ENCODE results near the gene TMEM54. TPM values are rescaled to one million over a fixed set of nuclear protein-coding genes. Genes with fewer than 3 reads are reported as not detected.
A peak's percentile ranks its signal among the peaks of the same experiment; 100 is the strongest.

Gene TMEM54, protein sequence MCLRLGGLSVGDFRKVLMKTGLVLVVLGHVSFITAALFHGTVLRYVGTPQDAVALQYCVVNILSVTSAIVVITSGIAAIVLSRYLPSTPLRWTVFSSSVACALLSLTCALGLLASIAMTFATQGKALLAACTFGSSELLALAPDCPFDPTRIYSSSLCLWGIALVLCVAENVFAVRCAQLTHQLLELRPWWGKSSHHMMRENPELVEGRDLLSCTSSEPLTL
- total RNA-seq (2013; cell fraction: nucleolus; rRNA removed): 0.93 and 1.4 TPM in 2 replicates
- total RNA-seq (2014; rRNA removed) (0.34 and 0.71 TPM in 2 replicates), total RNA-seq (2014; rRNA removed; fragmentation: Illumina TruSeq; extraction: Trizol) (0.18 and 0.45 TPM in 2 replicates), total RNA-seq (2021) (0.59 and 1.1 TPM in 2 replicates), polyA plus RNA-seq (2011; rRNA removed) (0.63 and 0.80 TPM in 2 replicates), polyA plus RNA-seq (2014; fragmentation: Illumina TruSeq; extraction: Trizol) (0.16 TPM in 1 of 2 replicates, not detected in the other), polyA plus RNA-seq (2014; fragmentation: Nextera tagmentation; extraction: Ambion mirVana) (under 1 TPM in 1 of 2 experiments, not detected in 1; 0.07 TPM), polyA plus RNA-seq (2014; rRNA removed) (0.56 and 0.76 TPM in 2 replicates), polyA plus RNA-seq (2016; fragmentation: Nextera tagmentation; extraction: Ambion mirVana) (under 1 TPM; 0.71 to 0.94 TPM), polyA minus RNA-seq (2011; rRNA and poly(A)+ RNA removed) (1.2 and 2.3 TPM in 2 replicates), Bru-seq, nascent RNA (percentile 33 among the genes with signal in this experiment), BruChase-seq, experiment 1, labeled RNA remaining after a 6-hour chase (percentile 29 among the genes with signal in this experiment), BruChase-seq, experiment 2, labeled RNA remaining after a 2-hour chase (percentile 25 among the genes with signal in this experiment)
- polyA plus RNA-seq (2011; ENCODE audit: low read depth): 0.33 TPM
- 3.4 and 4.0 TPM in 2 replicates for polyA plus RNA-seq (2011; cell fraction: cytosol; rRNA removed)
- polyA plus RNA-seq (2011; cell fraction: nucleus; rRNA removed): 0.82 and 1.3 TPM in 2 replicates
- 0.45 and 0.91 TPM in 2 replicates for polyA plus RNA-seq (2012)
- not detected in 2 replicates for polyA minus RNA-seq (2011; cell fraction: cytosol; rRNA and poly(A)+ RNA removed)
- 0.67 TPM in 1 of 2 replicates, not detected in the other for polyA minus RNA-seq (2011; cell fraction: nucleus; rRNA and poly(A)+ RNA removed)
- long read RNA-seq, experiment 1: 0 reads
- long read RNA-seq, experiment 2: 0 reads

DNA sequence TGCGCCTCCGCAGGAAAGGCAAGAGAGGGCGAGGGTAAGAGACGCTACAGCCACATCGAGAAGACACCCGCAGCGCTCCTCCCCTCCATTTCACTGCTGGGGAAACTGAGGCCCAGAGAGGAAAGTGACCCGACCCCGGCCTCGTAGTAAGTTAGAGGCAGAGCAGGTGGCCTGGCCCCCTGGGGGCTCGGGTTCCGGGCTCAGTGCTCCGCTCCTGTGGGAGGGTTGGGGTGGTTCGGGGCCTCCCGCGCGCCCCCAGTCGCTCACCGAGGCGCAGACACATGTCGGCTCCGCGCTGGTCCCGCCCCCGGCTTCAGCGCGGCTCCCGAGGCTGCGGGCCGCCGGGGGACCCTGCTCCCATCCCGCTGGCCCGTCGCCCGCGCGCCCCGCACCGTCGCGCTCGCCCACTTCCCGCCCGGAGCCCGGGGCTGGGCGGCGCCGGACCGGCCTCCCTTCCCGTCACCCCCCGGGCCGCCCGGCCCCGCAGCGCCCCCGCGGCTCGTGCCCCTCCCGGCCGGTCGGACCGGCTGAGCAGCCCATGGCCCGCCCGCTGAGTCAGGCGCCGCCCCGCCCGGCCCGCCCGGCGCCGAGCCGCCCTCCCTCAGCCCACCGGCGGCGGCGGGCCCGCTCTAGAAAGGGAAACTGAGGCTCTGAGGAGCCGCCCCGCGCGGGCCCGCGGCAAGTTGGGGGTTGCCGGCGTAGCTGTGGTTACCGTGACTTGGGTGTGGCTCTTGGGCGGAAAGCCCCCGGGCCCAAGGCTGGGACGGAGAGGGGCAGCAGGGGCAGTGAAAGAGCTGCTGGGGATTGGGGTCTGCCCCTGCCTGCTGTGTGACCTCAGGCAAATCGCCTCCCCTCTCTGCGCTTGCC lies at the start of gene TMEM54:
Gene TMEM54 (minus strand): TSS at position 434 of the 867 bp plus-strand sequence. CDS start 151 bp downstream, at position 283.
- intact Hi-C loops (cut with micrococcal nuclease; ENCODE audit: unreplicated experiment): no loop called here
- SMC1A ChIA-PET (ENCODE audit: uncharacterized antibody, unreplicated experiment): no interaction called here
- CTCF ChIA-PET: interaction anchor here (1.7 kb wide), 1 partner anchor 9 kb away, joined by 4 read pairs; no protein-coding TSS in a partner anchor

More for the DNA sequence above, at the start of gene TMEM54:
- DNase-seq (ENCODE audit: low read depth, low spot score): no peak
- Histone ChIP-seq H3K9me3 (replicated peaks; ENCODE audit: control insufficient read depth, insufficient read depth, low read length) (no peaks in the 10 kb centered on the region), H3K4me3 (no peak within 1 kb of the TSS; the same call in 1 of the 2 replicates), H2AFZ (ENCODE audit: control insufficient read depth, low read depth, low read length) (no peak within 1 kb of the TSS; the same call in 1 of the 2 replicates), H3K79me2 (ENCODE audit: control insufficient read depth, insufficient read depth, low read length) (no peaks in the 10 kb centered on the region), H4K20me1 (ENCODE audit: control insufficient read depth, insufficient read depth) (no peaks in the 10 kb centered on the region), H3K4me2 (ENCODE audit: control insufficient read depth, insufficient read depth) (peak within 1 kb of the TSS; percentile 60; the same call in 1 of the 2 replicates), H3K36me3 (ENCODE audit: control insufficient read depth in 2 of 2, insufficient read depth in 2 of 2, low read length in 1 of 2) (no peaks in the 10 kb centered on the region), H3K27me3 (replicated peaks in 1 of 2; ENCODE audit: control insufficient read depth in 2 of 2, insufficient read depth in 2 of 2, low read length in 1 of 2) (peaks cover 2 to 7% of the 10 kb centered on the region in 2 experiments), H3K9ac (ENCODE audit: control insufficient read depth, insufficient read depth, low read length) (no peak within 1 kb of the TSS), H3K4me1 (ENCODE audit: control insufficient read depth, insufficient read depth, low read length) (no peaks in the 10 kb centered on the region), H3K27ac (ENCODE audit: control insufficient read depth, insufficient read depth) (no peak within 1 kb of the TSS)
- no TSS peak for BruUV-seq (replicated peaks)
- ChIA-PET POLR2A (no interaction called here), RAD21 (ENCODE audit: unreplicated experiment) (no interaction called here)
- 6% methylated on average over 39 of the region's 92 CpGs for WGBS (ENCODE audit: insufficient coverage, insufficient replicate concordance, low lambda C conversion rate, missing lambda C conversion rate)
- TF ChIP-seq SUZ12 (IDR thresholded peaks at IDR 0.05; ENCODE audit: unreplicated experiment): peak; percentile 39
- TF ChIP-seq SMARCA5 (IDR thresholded peaks at IDR 0.05): peak; percentile 79
- TF ChIP-seq, protein P1, sequence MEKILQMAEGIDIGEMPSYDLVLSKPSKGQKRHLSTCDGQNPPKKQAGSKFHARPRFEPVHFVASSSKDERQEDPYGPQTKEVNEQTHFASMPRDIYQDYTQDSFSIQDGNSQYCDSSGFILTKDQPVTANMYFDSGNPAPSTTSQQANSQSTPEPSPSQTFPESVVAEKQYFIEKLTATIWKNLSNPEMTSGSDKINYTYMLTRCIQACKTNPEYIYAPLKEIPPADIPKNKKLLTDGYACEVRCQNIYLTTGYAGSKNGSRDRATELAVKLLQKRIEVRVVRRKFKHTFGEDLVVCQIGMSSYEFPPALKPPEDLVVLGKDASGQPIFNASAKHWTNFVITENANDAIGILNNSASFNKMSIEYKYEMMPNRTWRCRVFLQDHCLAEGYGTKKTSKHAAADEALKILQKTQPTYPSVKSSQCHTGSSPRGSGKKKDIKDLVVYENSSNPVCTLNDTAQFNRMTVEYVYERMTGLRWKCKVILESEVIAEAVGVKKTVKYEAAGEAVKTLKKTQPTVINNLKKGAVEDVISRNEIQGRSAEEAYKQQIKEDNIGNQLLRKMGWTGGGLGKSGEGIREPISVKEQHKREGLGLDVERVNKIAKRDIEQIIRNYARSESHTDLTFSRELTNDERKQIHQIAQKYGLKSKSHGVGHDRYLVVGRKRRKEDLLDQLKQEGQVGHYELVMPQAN (conservative IDR thresholded peaks at IDR 0.05): 0 out of 2 replicates have a peak, but pooled peaks have one; percentile 11
- no peak for TF ChIP-seq HDAC6 (IDR thresholded peaks at IDR 0.05; ENCODE audit: unreplicated experiment)
- TF ChIP-seq IKZF1 (conservative IDR thresholded peaks at IDR 0.05): peak; percentile 36; the same call in 1 of the 2 replicates
- peak; percentile 71 for ATAC-seq
- FAIRE-seq: no peak
- in situ Hi-C loops (cut with MboI): no loop called here

All from GM12878 (cell line).